K562 (cell line): ENCODE results near the gene C10orf95. TPM values are rescaled to one million over a fixed set of nuclear protein-coding genes. Genes with fewer than 3 reads are reported as not detected.
A peak's percentile ranks its signal among the peaks of the same experiment; 100 is the strongest.

Experiments used
- FOS ChIP-seq: IDR thresholded peaks from 3 replicates; pipeline ENCODE4 v1.6.1; 2011; ENCODE audit not compliant: insufficient read length; ENCODE audit errors: extremely low read depth
- MAFG ChIP-seq: fragments of 450-650 bp; conservative IDR thresholded peaks from 2 replicates; pipeline ENCODE4 v1.6.1; 2016; ENCODE audit warnings: missing genetic modification characterization, missing compliant biosample characterization
- MCM5 ChIP-seq: fragments of 450-650 bp; IDR thresholded peaks from 2 replicates; pipeline ENCODE4 v1.6.1; 2016; ENCODE audit warnings: low read depth
- MEF2A ChIP-seq: IDR thresholded peaks from 2 replicates; pipeline ENCODE4 v1.6.1; 2011; ENCODE audit warnings: low read depth, mild to moderate bottlenecking, low read length, moderate library complexity; ENCODE audit not compliant: control insufficient read depth
- NFIX ChIP-seq: fragments of 250-450 bp; sonication (Bioruptor Pico); IDR thresholded peaks from 2 replicates; pipeline ENCODE4 v1.4.0; 2020; ENCODE audit warnings: low read depth, mild to moderate bottlenecking, moderate library complexity
- NR4A1 ChIP-seq, 2 experiments: fragments of 250-450 bp in 1 of 2; fragments of 450-650 bp in 1 of 2; sonication (Bioruptor Pico) in 1 of 2; IDR thresholded peaks; 2 replicates each; pipeline versions ENCODE4 v1.4.0 to v1.6.1; 2016 to 2020; ENCODE audit warnings: mild to moderate bottlenecking in 2 of 2, missing compliant biosample characterization in 1 of 2, missing genetic modification characterization in 1 of 2, moderate library complexity in 1 of 2
- RFX5 ChIP-seq: IDR thresholded peaks from 2 replicates; pipeline ENCODE4 v1.6.1; 2011; ENCODE audit warnings: low read depth, mild to moderate bottlenecking, improper control_type of control experiment, low read length
- RNF2 ChIP-seq: sonication (generic); IDR thresholded peaks from 2 replicates; pipeline ENCODE4 v1.6.1; 2016
- SIRT6 ChIP-seq: IDR thresholded peaks from one replicate; pipeline ENCODE4 v1.6.1; 2012; ENCODE audit warnings: low read depth, mild to moderate bottlenecking, control low read depth, inconsistent platforms, low read length, moderate library complexity
- SMARCA5 ChIP-seq: fragments of 450-650 bp; IDR thresholded peaks from 2 replicates; pipeline ENCODE4 v1.6.1; 2016
- TARDBP ChIP-seq: fragments of 450-650 bp; IDR thresholded peaks from 2 replicates; pipeline ENCODE4 v1.6.1; 2016
- TEAD4 ChIP-seq, 2 experiments: sonication (generic) in 1 of 2; formaldehyde crosslinking in 1 of 2; IDR thresholded peaks; 2 replicates each; pipeline versions ENCODE4 v1.6.1 to v1.8.0; 2012 to 2022; ENCODE audit warnings: borderline replicate concordance in 1 of 2, inconsistent platforms in 1 of 2, low read length in 1 of 2, mild to moderate bottlenecking in 1 of 2, missing genetic modification reagents in 1 of 2
- ZKSCAN1 ChIP-seq: fragments of 150-350 bp; IDR thresholded peaks from 2 replicates; pipeline ENCODE4 v1.6.1; 2016; ENCODE audit warnings: low read depth, low read length
- ZNF175 ChIP-seq: fragments of 200-800 bp; sonication (Bioruptor generic); IDR thresholded peaks from 2 replicates; pipeline ENCODE4 v1.6.1; 2016; ENCODE audit warnings: low read depth, mild to moderate bottlenecking, missing genetic modification characterization, missing compliant biosample characterization
- ZNF197 ChIP-seq: fragments of 200-800 bp; sonication (Bioruptor generic); IDR thresholded peaks from 2 replicates; pipeline ENCODE4 v1.6.1; 2016; ENCODE audit warnings: low read depth, missing genetic modification characterization, missing compliant biosample characterization
- ZNF347 ChIP-seq: fragments of 450-650 bp; formaldehyde crosslinking; IDR thresholded peaks from 2 replicates; pipeline ENCODE4 v1.4.0; 2020; ENCODE audit warnings: low read depth, mild to moderate bottlenecking, moderate library complexity
- polyA plus RNA-seq, 8 experiments: library from polyadenylated mRNA; depleted of rRNA in 4 of 8; stranded (reverse) in 5 of 8; unstranded in 3 of 8; fragments of >200 nt; fragmentation: Nextera tagmentation in 2 of 8; fragmentation: Illumina TruSeq in 1 of 8; extraction: Ambion mirVana in 2 of 8; extraction: Trizol in 1 of 8; gene quantifications; 2 replicates each; pipeline versions ENCODE4 v1.2.1 to v1.2.3, GENCODE V29; 2011 to 2014; ENCODE audit warnings: inconsistent platforms in 1 of 8, missing spikeins in 1 of 8
- total RNA-seq, 7 experiments: library from RNA; depleted of rRNA in 6 of 7; stranded (reverse); fragments of >200 nt in 6 of 7; fragmentation: Illumina TruSeq in 2 of 7; extraction: Trizol in 2 of 7; gene quantifications; 2 replicates each; pipeline versions ENCODE4 v1.2.1 to v1.2.3, GENCODE V29; 2011 to 2021; ENCODE audit warnings: low replicate concordance in 1 of 7
- TF ChIP-seq, protein P1 (sequence below): sonication (generic); formaldehyde crosslinking; IDR thresholded peaks from 2 replicates; pipeline ENCODE4 v1.8.0; 2022; ENCODE audit warnings: mild to moderate bottlenecking, missing genetic modification reagents
- TF ChIP-seq, protein P2 (sequence below): IDR thresholded peaks from 2 replicates; pipeline ENCODE4 v1.6.1; 2014; ENCODE audit warnings: antibody characterized with exemption
- TF ChIP-seq, protein P3 (sequence below): IDR thresholded peaks from 2 replicates; pipeline ENCODE4 v1.6.1; 2011; ENCODE audit not compliant: insufficient read length; ENCODE audit errors: extremely low read depth
- TF ChIP-seq, protein P4 (sequence below): fragments of 450-650 bp; IDR thresholded peaks from 2 replicates; pipeline ENCODE4 v1.6.1; 2016; ENCODE audit warnings: antibody characterized with exemption
- TF ChIP-seq, protein P5 (sequence below), 2 experiments: IDR thresholded peaks; 2 replicates each; pipeline ENCODE4 v1.6.1; 2012; ENCODE audit warnings: improper control_type of control experiment in 2 of 2, low read depth in 2 of 2, low read length in 2 of 2, borderline replicate concordance in 1 of 2

C10orf95 gene
- total and polyA plus RNA-seq, 9 of the 15 experiments (the other 6 are each of a cell fraction or from before 2014, with no cell fraction given): 0.03 to 0.41 (median 0.17) TPM; not detected in 1

DNA sequence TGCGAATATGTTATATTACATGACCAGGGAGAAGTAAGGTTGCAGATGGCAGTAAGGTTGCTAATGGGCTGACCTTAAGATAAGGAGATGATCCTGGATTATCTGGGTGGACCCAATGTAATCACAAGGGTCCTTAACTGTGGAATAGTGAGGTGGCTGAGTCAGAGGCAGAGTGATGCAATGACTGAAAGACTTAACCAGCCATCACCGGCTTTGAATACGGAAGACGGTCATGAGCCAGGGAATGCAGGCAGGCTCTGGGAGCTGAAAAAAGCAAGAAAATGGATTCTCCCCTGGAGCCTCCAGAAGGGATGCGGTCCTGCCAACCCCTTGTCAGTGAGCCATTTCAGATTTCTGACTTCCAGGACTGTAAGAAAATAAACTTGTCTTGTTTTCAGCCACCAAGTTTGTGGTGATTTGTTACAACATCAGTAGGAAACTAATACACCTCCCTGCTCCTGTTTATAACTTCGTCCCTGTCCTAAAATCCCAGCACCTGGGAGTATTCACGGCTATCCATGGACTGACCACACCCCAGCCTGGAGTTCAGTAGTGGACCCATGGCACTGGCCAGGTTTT, 4.6 kb upstream of the C10orf95 start (continued):
- TF ChIP-seq, protein P1, sequence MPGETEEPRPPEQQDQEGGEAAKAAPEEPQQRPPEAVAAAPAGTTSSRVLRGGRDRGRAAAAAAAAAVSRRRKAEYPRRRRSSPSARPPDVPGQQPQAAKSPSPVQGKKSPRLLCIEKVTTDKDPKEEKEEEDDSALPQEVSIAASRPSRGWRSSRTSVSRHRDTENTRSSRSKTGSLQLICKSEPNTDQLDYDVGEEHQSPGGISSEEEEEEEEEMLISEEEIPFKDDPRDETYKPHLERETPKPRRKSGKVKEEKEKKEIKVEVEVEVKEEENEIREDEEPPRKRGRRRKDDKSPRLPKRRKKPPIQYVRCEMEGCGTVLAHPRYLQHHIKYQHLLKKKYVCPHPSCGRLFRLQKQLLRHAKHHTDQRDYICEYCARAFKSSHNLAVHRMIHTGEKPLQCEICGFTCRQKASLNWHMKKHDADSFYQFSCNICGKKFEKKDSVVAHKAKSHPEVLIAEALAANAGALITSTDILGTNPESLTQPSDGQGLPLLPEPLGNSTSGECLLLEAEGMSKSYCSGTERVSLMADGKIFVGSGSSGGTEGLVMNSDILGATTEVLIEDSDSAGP (CRISPR knock-in tag): no peak
- TF ChIP-seq NR4A1 (CRISPR knock-in tag; IDR thresholded peaks at IDR 0.05) (no peak), NR4A1 (tag; IDR thresholded peaks at IDR 0.05) (peak; percentile 90), SMARCA5 (no peak), RFX5 (no peak), FOS (peak; percentile 41), MEF2A (no peak), ZKSCAN1 (no peak), ZNF175 (CRISPR knock-in tag) (peak; percentile 95), NFIX (CRISPR knock-in tag) (no peak), TEAD4 (IDR thresholded peaks at IDR 0.05; ENCODE audit: low read length) (peak; percentile 72), TEAD4 (CRISPR knock-in tag; IDR thresholded peaks at IDR 0.05; ENCODE audit: borderline replicate concordance) (no peak), TARDBP (no peak), RNF2 (peak; percentile 89), ZNF347 (CRISPR knock-in tag) (no peak), ZNF197 (CRISPR knock-in tag) (peak; percentile 85; the same call in 1 of the 2 replicates), SIRT6 (no peak), MAFG (peak; percentile 46; the same call in 1 of the 2 replicates), MCM5 (no peak)
- TF ChIP-seq, protein P2, sequence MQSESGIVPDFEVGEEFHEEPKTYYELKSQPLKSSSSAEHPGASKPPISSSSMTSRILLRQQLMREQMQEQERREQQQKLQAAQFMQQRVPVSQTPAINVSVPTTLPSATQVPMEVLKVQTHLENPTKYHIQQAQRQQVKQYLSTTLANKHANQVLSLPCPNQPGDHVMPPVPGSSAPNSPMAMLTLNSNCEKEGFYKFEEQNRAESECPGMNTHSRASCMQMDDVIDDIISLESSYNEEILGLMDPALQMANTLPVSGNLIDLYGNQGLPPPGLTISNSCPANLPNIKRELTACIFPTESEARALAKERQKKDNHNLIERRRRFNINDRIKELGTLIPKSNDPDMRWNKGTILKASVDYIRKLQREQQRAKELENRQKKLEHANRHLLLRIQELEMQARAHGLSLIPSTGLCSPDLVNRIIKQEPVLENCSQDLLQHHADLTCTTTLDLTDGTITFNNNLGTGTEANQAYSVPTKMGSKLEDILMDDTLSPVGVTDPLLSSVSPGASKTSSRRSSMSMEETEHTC: peak; percentile 80
- TF ChIP-seq, protein P3, sequence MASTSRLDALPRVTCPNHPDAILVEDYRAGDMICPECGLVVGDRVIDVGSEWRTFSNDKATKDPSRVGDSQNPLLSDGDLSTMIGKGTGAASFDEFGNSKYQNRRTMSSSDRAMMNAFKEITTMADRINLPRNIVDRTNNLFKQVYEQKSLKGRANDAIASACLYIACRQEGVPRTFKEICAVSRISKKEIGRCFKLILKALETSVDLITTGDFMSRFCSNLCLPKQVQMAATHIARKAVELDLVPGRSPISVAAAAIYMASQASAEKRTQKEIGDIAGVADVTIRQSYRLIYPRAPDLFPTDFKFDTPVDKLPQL: no peak
- TF ChIP-seq, protein P4, sequence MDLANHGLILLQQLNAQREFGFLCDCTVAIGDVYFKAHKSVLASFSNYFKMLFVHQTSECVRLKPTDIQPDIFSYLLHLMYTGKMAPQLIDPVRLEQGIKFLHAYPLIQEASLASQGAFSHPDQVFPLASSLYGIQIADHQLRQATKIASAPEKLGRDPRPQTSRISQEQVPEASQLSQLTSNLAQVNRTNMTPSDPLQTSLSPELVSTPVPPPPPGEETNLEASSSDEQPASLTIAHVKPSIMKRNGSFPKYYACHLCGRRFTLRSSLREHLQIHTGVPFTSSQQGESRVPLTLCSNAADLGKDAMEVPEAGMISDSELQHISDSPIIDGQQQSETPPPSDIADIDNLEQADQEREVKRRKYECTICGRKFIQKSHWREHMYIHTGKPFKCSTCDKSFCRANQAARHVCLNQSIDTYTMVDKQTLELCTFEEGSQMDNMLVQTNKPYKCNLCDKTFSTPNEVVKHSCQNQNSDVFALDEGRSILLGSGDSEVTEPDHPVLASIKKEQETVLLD: peak; percentile 33; the same call in 1 of the 2 replicates
- TF ChIP-seq, protein P5, sequence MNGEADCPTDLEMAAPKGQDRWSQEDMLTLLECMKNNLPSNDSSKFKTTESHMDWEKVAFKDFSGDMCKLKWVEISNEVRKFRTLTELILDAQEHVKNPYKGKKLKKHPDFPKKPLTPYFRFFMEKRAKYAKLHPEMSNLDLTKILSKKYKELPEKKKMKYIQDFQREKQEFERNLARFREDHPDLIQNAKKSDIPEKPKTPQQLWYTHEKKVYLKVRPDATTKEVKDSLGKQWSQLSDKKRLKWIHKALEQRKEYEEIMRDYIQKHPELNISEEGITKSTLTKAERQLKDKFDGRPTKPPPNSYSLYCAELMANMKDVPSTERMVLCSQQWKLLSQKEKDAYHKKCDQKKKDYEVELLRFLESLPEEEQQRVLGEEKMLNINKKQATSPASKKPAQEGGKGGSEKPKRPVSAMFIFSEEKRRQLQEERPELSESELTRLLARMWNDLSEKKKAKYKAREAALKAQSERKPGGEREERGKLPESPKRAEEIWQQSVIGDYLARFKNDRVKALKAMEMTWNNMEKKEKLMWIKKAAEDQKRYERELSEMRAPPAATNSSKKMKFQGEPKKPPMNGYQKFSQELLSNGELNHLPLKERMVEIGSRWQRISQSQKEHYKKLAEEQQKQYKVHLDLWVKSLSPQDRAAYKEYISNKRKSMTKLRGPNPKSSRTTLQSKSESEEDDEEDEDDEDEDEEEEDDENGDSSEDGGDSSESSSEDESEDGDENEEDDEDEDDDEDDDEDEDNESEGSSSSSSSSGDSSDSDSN (IDR thresholded peaks at IDR 0.05; ENCODE audit: borderline replicate concordance in 1 of 2, low read depth in 2 of 2, low read length in 2 of 2): no peak
